A549 (cell line): ENCODE data around the gene SRGAP3. TPM values are rescaled to one million over a fixed set of nuclear protein-coding genes. Genes with fewer than 3 reads are reported as not detected.

Experiments used
- ATAC-seq, 2 experiments: fragments of 200-7000 bp in 1 of 2; fragments of >200 bp in 1 of 2; cut with Nextera tagmentation in 1 of 2; cut with Tn5 transposase in 1 of 2; 3 replicates each; pipeline versions ENCODE4 v1.8.0 to v1.9.1; 2018 to 2020; ENCODE audit warnings: mild to moderate bottlenecking in 1 of 2, moderate library complexity in 1 of 2
- CTCF ChIA-PET: fragments of 300-600 bp; sonication (Branson Sonifier 250); formaldehyde crosslinking; extraction: SDS; loops from one replicate; lab custom pipeline; 2021; ENCODE audit warnings: antibody characterized with exemption, inconsistent platforms; lab: Yijun Ruan, JAX
- POLR2A ChIA-PET: fragments of 350-600 bp; formaldehyde crosslinking; extraction: SDS; loops from one replicate; lab custom pipeline; 2021; ENCODE audit warnings: antibody characterized with exemption, inconsistent platforms; lab: Yijun Ruan, JAX
- DNase-seq, 2 experiments: peaks; one replicate each; pipeline versions ENCODE4 v3.0.0 to v3.0.0-alpha.2; 2011 to 2016; ENCODE audit warnings: low read depth in 1 of 2, low spot score in 1 of 2
- FAIRE-seq: peaks from 2 replicates; lab custom pipeline; 2011; peaks lifted over from hg19 to GRCh38; lab: Jason Lieb, UNC
- H3K27ac ChIP-seq, 2 experiments: fragments of >200 bp; sonication (Bioruptor Twin); formaldehyde crosslinking; 3 replicates each; pipeline ENCODE4 v1.5.1; 2016 to 2017
- H3K4me1 ChIP-seq: fragments of >200 bp; sonication (Bioruptor Twin); formaldehyde crosslinking; 3 replicates; pipeline ENCODE4 v1.6.1; 2016
- H3K4me2 ChIP-seq: fragments of >200 bp; sonication (Bioruptor Twin); formaldehyde crosslinking; 3 replicates; pipeline ENCODE4 v1.6.1; 2016
- H3K4me3 ChIP-seq: fragments of >200 bp; sonication (Bioruptor Twin); formaldehyde crosslinking; 3 replicates; pipeline ENCODE4 v1.5.1; 2016
- H3K9me3 ChIP-seq: fragments of >200 bp; sonication (Bioruptor Twin); formaldehyde crosslinking; 3 replicates; pipeline ENCODE4 v1.6.1; 2016
- EHF ChIP-seq: fragments of 250-450 bp; sonication (Bioruptor Pico); IDR thresholded peaks from 2 replicates; pipeline ENCODE4 v1.5.0; 2020; ENCODE audit warnings: mild to moderate bottlenecking
- ELK1 ChIP-seq: fragments of 150-350 bp; IDR thresholded peaks from 2 replicates; pipeline ENCODE4 v1.6.1; 2014; ENCODE audit warnings: low read depth, mild to moderate bottlenecking, low read length
- EP300 ChIP-seq, 2 experiments: fragments of >200 bp; sonication (Bioruptor Twin); formaldehyde crosslinking; IDR thresholded peaks; 2 replicates in 1 of 2; 3 replicates in 1 of 2; pipeline ENCODE4 v1.6.1; 2016 to 2017
- FOSB ChIP-seq: fragments of 250-450 bp; sonication (Bioruptor Pico); IDR thresholded peaks from 2 replicates; pipeline ENCODE4 v1.5.0; 2020; ENCODE audit warnings: mild to moderate bottlenecking, moderate library complexity
- FOXS1 ChIP-seq: fragments of 250-450 bp; sonication (Bioruptor Pico); IDR thresholded peaks from 2 replicates; pipeline ENCODE4 v1.5.0; 2020; ENCODE audit warnings: mild to moderate bottlenecking, moderate library complexity
- HDAC2 ChIP-seq: fragments of 200-600 bp; sonication (generic); IDR thresholded peaks from 2 replicates; pipeline ENCODE4 v1.6.1; 2016
- HEYL ChIP-seq: fragments of 250-450 bp; sonication (Bioruptor Pico); IDR thresholded peaks from 2 replicates; pipeline ENCODE4 v1.8.0; 2021; ENCODE audit warnings: mild to moderate bottlenecking, moderate library complexity
- HMGXB4 ChIP-seq: fragments of 250-450 bp; sonication (Bioruptor Pico); IDR thresholded peaks from 2 replicates; pipeline ENCODE4 v1.5.0; 2021; ENCODE audit warnings: mild to moderate bottlenecking, moderate library complexity, borderline replicate concordance
- HOXB13 ChIP-seq: fragments of 250-450 bp; sonication (Bioruptor Pico); IDR thresholded peaks from 2 replicates; pipeline ENCODE4 v1.5.0; 2020; ENCODE audit warnings: low read depth, mild to moderate bottlenecking, moderate library complexity
- KDM5A ChIP-seq: fragments of 200-600 bp; sonication (generic); IDR thresholded peaks from 2 replicates; pipeline ENCODE4 v1.6.1; 2016; ENCODE audit warnings: antibody characterized with exemption, mild to moderate bottlenecking
- MAZ ChIP-seq: fragments of 150-350 bp; IDR thresholded peaks from 2 replicates; pipeline ENCODE4 v1.6.1; 2014; ENCODE audit warnings: antibody characterized with exemption, low read depth, low read length, borderline replicate concordance
- NPAS2 ChIP-seq: fragments of 250-450 bp; sonication (Bioruptor Pico); IDR thresholded peaks from 2 replicates; pipeline ENCODE4 v1.8.0; 2022; ENCODE audit warnings: mild to moderate bottlenecking, moderate library complexity, borderline replicate concordance
- POLR2A ChIP-seq: IDR thresholded peaks from 2 replicates; pipeline ENCODE4 v1.6.1; 2012; ENCODE audit warnings: mild to moderate bottlenecking, low read length
- POLR2AphosphoS2 ChIP-seq: conservative IDR thresholded peaks from 2 replicates; pipeline ENCODE4 v1.6.1; 2012; ENCODE audit warnings: low read length, improper control_type of control experiment, inconsistent platforms
- RARB ChIP-seq: fragments of 250-450 bp; sonication (Bioruptor Pico); IDR thresholded peaks from 2 replicates; pipeline ENCODE4 v1.8.0; 2021; ENCODE audit warnings: mild to moderate bottlenecking, moderate library complexity
- RFX5 ChIP-seq: fragments of 450-650 bp; IDR thresholded peaks from 2 replicates; pipeline ENCODE4 v1.7.1; 2014; ENCODE audit warnings: antibody characterized with exemption, mild to moderate bottlenecking, moderate library complexity
- RNF2 ChIP-seq: fragments of 200-600 bp; sonication (generic); IDR thresholded peaks from 2 replicates; pipeline ENCODE4 v1.6.1; 2016; ENCODE audit warnings: low read depth, mild to moderate bottlenecking, antibody characterized with exemption, moderate library complexity, borderline replicate concordance
- SREBF2 ChIP-seq: fragments of 450-650 bp; IDR thresholded peaks from 2 replicates; pipeline ENCODE4 v1.6.1; 2014; ENCODE audit warnings: mild to moderate bottlenecking, moderate library complexity
- TP53 ChIP-seq: fragments of 250-450 bp; sonication (Bioruptor Pico); IDR thresholded peaks from 2 replicates; pipeline ENCODE4 v1.5.0; 2021; ENCODE audit warnings: mild to moderate bottlenecking, moderate library complexity
- USF2 ChIP-seq: fragments of 450-650 bp; IDR thresholded peaks from 2 replicates; pipeline ENCODE4 v1.6.1; 2014; ENCODE audit warnings: antibody characterized with exemption
- ZNF302 ChIP-seq: fragments of 250-450 bp; sonication (Bioruptor Pico); IDR thresholded peaks from 2 replicates; pipeline ENCODE4 v1.9.0; 2021; ENCODE audit warnings: inconsistent platforms, mild to moderate bottlenecking, moderate library complexity
- WGBS: methylation state at CpG from one replicate; pipeline ENCODE4 v1.1.6; 2017; ENCODE audit errors: missing lambda C conversion rate; 5-methylcytosine and 5-hydroxymethylcytosine counted together
- polyA plus RNA-seq, 4 experiments: library from polyadenylated mRNA; depleted of rRNA in 3 of 4; stranded (reverse); fragments of >200 nt; fragmentation: RNase III in 1 of 4; extraction: RNeasy Plus Mini Kit Qiagen cat#74134 plus additional on column Dnase treatment in 1 of 4; gene quantifications; 2 replicates in 3 of 4; 3 replicates in 1 of 4; pipeline ENCODE4 v1.2.3, GENCODE V29; 2011 to 2017
- TF ChIP-seq, protein P1 (sequence below): fragments of >200 bp; sonication (Bioruptor Twin); formaldehyde crosslinking; IDR thresholded peaks from 3 replicates; pipeline ENCODE4 v1.5.1; 2016
- TF ChIP-seq, protein P2 (sequence below): IDR thresholded peaks from 2 replicates; pipeline ENCODE4 v1.6.1; 2012
- TF ChIP-seq, protein P3 (sequence below): fragments of >200 bp; sonication (Bioruptor Twin); formaldehyde crosslinking; IDR thresholded peaks from 2 replicates; pipeline ENCODE4 v1.6.1; 2016

Gene SRGAP3
- polyA plus RNA-seq, 2 of the 4 experiments (the other 2 are of a cell fraction), result 1.6 to 2.5 TPM

GRCh38 chr3:9122732-9123364, 126.6 kb downstream of the SRGAP3 start (continued):
- no peak for TF ChIP-seq RNF2
- no peak for TF ChIP-seq NPAS2
- TF ChIP-seq, protein P1, sequence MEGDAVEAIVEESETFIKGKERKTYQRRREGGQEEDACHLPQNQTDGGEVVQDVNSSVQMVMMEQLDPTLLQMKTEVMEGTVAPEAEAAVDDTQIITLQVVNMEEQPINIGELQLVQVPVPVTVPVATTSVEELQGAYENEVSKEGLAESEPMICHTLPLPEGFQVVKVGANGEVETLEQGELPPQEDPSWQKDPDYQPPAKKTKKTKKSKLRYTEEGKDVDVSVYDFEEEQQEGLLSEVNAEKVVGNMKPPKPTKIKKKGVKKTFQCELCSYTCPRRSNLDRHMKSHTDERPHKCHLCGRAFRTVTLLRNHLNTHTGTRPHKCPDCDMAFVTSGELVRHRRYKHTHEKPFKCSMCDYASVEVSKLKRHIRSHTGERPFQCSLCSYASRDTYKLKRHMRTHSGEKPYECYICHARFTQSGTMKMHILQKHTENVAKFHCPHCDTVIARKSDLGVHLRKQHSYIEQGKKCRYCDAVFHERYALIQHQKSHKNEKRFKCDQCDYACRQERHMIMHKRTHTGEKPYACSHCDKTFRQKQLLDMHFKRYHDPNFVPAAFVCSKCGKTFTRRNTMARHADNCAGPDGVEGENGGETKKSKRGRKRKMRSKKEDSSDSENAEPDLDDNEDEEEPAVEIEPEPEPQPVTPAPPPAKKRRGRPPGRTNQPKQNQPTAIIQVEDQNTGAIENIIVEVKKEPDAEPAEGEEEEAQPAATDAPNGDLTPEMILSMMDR, result no peak
- TF ChIP-seq FOSB (CRISPR knock-in tag), result no peak
- no peak for TF ChIP-seq POLR2A
- TF ChIP-seq RARB, result no peak

DNA sequence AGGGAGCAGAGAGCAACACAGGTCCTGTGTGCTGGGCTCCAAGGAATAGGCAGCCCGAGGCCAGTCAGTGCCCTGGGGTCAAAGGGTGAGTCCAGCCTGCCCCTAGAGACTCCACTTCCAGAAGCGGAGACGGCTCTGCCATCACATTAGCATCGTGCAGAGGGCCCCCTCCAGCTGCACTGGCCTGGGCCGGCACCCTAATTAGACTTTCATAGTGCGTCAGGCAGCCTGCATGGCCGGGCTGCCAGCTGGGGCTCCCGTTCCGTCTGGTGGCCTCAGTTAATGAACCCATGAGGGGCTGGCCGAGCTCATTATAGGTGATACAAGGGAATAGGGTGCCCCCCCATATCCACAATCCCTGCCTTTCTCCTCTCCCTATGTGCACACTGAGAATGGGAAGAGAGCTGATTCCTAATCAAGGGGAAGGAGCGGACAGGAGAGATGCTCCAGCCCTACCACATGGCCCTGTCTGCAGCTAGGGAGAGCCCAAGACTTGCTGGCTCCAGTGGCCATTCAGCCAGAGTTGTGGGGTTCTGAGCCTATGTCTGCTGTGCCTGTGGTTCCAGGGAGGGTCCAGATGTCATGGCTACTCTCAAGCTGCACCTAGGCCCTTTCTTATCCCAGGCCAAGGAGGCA, 128.0 kb downstream of the SRGAP3 start:
- H3K27ac ChIP-seq, result no peak overlapping the region
- H3K4me3 ChIP-seq, result no peak overlapping the region
- ChIA-PET CTCF (interaction anchor here (1.0 kb wide), 1 partner anchor 51 kb away, joined by 3 read pairs; no protein-coding TSS in a partner anchor), POLR2A (no interaction called here)
- no peaks in the 10 kb centered on the region for H3K4me1 ChIP-seq
- FAIRE-seq (no peak), ATAC-seq (no peak), DNase-seq (no peak)
- WGBS, result 91% methylated on average over 6 of the region's 11 CpGs
- TF ChIP-seq ZNF302 (no peak), HEYL (CRISPR knock-in tag) (no peak), RFX5 (no peak), POLR2AphosphoS2 (no peak), TP53 (CRISPR knock-in tag) (no peak), HOXB13 (CRISPR knock-in tag) (no peak), USF2 (no peak), EP300 (IDR thresholded peaks at IDR 0.05) (no peak), KDM5A (no peak), ELK1 (no peak), HDAC2 (no peak), FOXS1 (CRISPR knock-in tag) (no peak), NPAS2 (no peak), EHF (no peak), SREBF2 (no peak), MAZ (no peak), HMGXB4 (CRISPR knock-in tag) (no peak)
- TF ChIP-seq, protein P1, result no peak
- TF ChIP-seq, protein P2, sequence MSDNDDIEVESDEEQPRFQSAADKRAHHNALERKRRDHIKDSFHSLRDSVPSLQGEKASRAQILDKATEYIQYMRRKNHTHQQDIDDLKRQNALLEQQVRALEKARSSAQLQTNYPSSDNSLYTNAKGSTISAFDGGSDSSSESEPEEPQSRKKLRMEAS, result no peak
- TF ChIP-seq, protein P3, sequence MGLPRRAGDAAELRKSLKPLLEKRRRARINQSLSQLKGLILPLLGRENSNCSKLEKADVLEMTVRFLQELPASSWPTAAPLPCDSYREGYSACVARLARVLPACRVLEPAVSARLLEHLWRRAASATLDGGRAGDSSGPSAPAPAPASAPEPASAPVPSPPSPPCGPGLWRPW, result no peak
- no peak overlapping the region for H3K4me2 ChIP-seq
- H3K9me3 ChIP-seq, result no peaks in the 10 kb centered on the region
